ENCODE results near the gene ZNF728. TPM values are rescaled to one million over a fixed set of nuclear protein-coding genes. Genes with fewer than 3 reads are reported as not detected.
A peak's percentile ranks its signal among the peaks of the same experiment; 100 is the strongest.
"Not testable (repeated sequence)": the region's sequence is repeated elsewhere in the genome, so short reads cannot be mapped to it uniquely, and the experiment has no call there.

ZNF728 gene
- total RNA-seq, 1 experiment from 2014 or later = not detected

DNA sequence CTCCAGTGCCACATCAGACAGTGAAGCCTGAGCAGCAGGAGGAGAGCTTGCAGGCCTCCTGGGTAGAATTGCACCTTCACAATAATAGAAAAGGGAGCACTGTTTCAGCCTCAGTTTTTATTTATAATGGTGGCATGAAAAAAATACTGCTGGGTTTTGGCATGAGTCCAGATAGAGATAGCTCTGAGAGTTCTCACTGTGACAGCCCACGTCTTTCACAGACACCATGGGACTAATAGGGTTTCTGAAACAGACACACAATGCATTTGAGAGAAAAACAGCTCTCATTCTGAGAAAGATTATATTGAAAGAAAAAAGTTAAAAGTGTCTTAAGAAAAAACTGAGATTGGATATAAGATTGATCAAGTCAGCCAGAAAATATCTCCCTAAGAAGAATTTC lies 8.0 kb downstream of the ZNF728 start:
- H3K9me2 ChIP-seq (ENCODE audit: insufficient read depth); H3K36me3 ChIP-seq (ENCODE audit: control insufficient read depth in 1 of 2, insufficient read depth in 2 of 2, low read length in 2 of 2); CTCF ChIA-PET; H3K27ac ChIP-seq (ENCODE audit: low read depth, low read length); H3K4me1 ChIP-seq (ENCODE audit: control insufficient read depth in 1 of 2, insufficient read depth in 2 of 2, low read length in 2 of 2); H2AFZ ChIP-seq (ENCODE audit: low read depth, low read length, poor library complexity, severe bottlenecking); H4K20me1 ChIP-seq (ENCODE audit: insufficient read depth); H3K9me3 ChIP-seq (ENCODE audit: control insufficient read depth in 1 of 2, insufficient read depth in 1 of 2, low read depth in 1 of 2, low read length in 2 of 2); RAD21 ChIA-PET (ENCODE audit: low non-redundant PET in 1 of 2, low total read pairs in 2 of 2, uncharacterized antibody in 2 of 2, unreplicated experiment in 2 of 2); ATAC-seq; intact Hi-C loops (cut with micrococcal nuclease); H3K79me2 ChIP-seq (ENCODE audit: insufficient read depth, low read length); H3K4me2 ChIP-seq (ENCODE audit: low read length); H3K9ac ChIP-seq (ENCODE audit: low read length); DNase-seq (ENCODE audit: low read depth, low spot score); H3K4me3 ChIP-seq (replicated peaks in 1 of 2; ENCODE audit: low read depth in 1 of 2, low read length in 2 of 2); POLR2A ChIA-PET; BruUV-seq (replicated peaks); H3K27me3 ChIP-seq (ENCODE audit: insufficient read depth, low read length): not testable (repeated sequence)

DNA sequence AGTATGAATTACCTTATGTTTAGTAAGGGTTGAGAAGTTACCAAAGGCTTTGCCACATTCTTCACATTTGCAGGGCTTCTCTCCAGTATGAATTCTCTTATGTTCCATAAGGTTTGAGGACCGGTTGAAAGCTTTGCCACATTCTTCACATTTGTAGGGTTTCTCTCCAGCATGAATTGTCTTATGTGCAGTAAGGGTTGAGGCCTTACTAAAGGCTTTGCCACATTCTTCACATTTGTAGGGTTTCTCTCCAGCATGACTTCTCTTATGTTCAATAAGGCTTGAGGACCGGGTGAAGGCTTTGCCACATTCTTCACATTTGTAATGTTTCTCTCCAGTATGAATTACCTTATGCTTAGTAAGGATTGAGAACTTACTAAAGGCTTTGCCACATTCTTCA lies 26.7 kb downstream of the ZNF728 start:
- ATAC-seq (no peak), DNase-seq (ENCODE audit: low read depth, low spot score) (no peak)
- H3K27me3 ChIP-seq (ENCODE audit: insufficient read depth, low read length) = no peaks in the 10 kb centered on the region
- no peaks in the 10 kb centered on the region for H3K36me3 ChIP-seq (ENCODE audit: control insufficient read depth in 1 of 2, insufficient read depth in 2 of 2, low read length in 2 of 2)
- no peak overlapping the region for H3K9ac ChIP-seq (ENCODE audit: low read length)
- H3K27ac ChIP-seq (ENCODE audit: low read depth, low read length) = no peak overlapping the region
- H3K79me2 ChIP-seq (ENCODE audit: insufficient read depth, low read length) = no peaks in the 10 kb centered on the region
- H3K4me1 ChIP-seq (ENCODE audit: control insufficient read depth in 1 of 2, insufficient read depth in 2 of 2, low read length in 2 of 2) = no peaks in the 10 kb centered on the region
- no TSS peak for BruUV-seq (replicated peaks)
- no peak overlapping the region for H2AFZ ChIP-seq (ENCODE audit: low read depth, low read length, poor library complexity, severe bottlenecking)
- no peaks in the 10 kb centered on the region for H3K9me2 ChIP-seq (ENCODE audit: insufficient read depth)
- peak; percentile 74 for TF ChIP-seq ZNF274 (IDR thresholded peaks at IDR 0.05; ENCODE audit: low read depth, low read length)
- TF ChIP-seq FOSL1 (IDR thresholded peaks at IDR 0.05; ENCODE audit: low read depth) = no peak
- peaks cover 29 to 31% of the 10 kb centered on the region in 2 experiments; a peak in 3 of 4 replicates for H3K9me3 ChIP-seq (ENCODE audit: control insufficient read depth in 1 of 2, insufficient read depth in 1 of 2, low read depth in 1 of 2, low read length in 2 of 2)
- CTCF ChIA-PET = no interaction called here
- RAD21 ChIA-PET (ENCODE audit: low non-redundant PET in 1 of 2, low total read pairs in 2 of 2, uncharacterized antibody in 2 of 2, unreplicated experiment in 2 of 2) = no interaction called here
- H3K4me2 ChIP-seq (ENCODE audit: low read length) = no peak overlapping the region
- intact Hi-C loops (cut with micrococcal nuclease) = no loop called here
- H3K4me3 ChIP-seq (replicated peaks in 1 of 2; ENCODE audit: low read depth in 1 of 2, low read length in 2 of 2) = no peak overlapping the region
- POLR2A ChIA-PET = no interaction called here
- H4K20me1 ChIP-seq (ENCODE audit: insufficient read depth) = no peaks in the 10 kb centered on the region

GRCh38 chr19:22975546-22976136 lies 27.3 kb downstream of the ZNF728 start:
- H3K27ac ChIP-seq (ENCODE audit: low read depth, low read length); H3K4me1 ChIP-seq (ENCODE audit: control insufficient read depth in 1 of 2, insufficient read depth in 2 of 2, low read length in 2 of 2); CTCF ChIA-PET; BruUV-seq (replicated peaks); H3K9ac ChIP-seq (ENCODE audit: low read length); RAD21 ChIA-PET (ENCODE audit: low non-redundant PET in 1 of 2, low total read pairs in 2 of 2, uncharacterized antibody in 2 of 2, unreplicated experiment in 2 of 2); H3K79me2 ChIP-seq (ENCODE audit: insufficient read depth, low read length); H4K20me1 ChIP-seq (ENCODE audit: insufficient read depth); ATAC-seq; H3K27me3 ChIP-seq (ENCODE audit: insufficient read depth, low read length); H3K36me3 ChIP-seq (ENCODE audit: control insufficient read depth in 1 of 2, insufficient read depth in 2 of 2, low read length in 2 of 2); H3K9me2 ChIP-seq (ENCODE audit: insufficient read depth); H2AFZ ChIP-seq (ENCODE audit: low read depth, low read length, poor library complexity, severe bottlenecking); H3K4me3 ChIP-seq (replicated peaks in 1 of 2; ENCODE audit: low read depth in 1 of 2, low read length in 2 of 2); POLR2A ChIA-PET; intact Hi-C loops (cut with micrococcal nuclease); H3K4me2 ChIP-seq (ENCODE audit: low read length); DNase-seq (ENCODE audit: low read depth, low spot score): not testable (repeated sequence)
- TF ChIP-seq ZNF274 (IDR thresholded peaks at IDR 0.05; ENCODE audit: low read depth, low read length) = peak; percentile 66
- H3K9me3 ChIP-seq (ENCODE audit: control insufficient read depth in 1 of 2, insufficient read depth in 1 of 2, low read depth in 1 of 2, low read length in 2 of 2) = peaks cover 29 to 34% of the 10 kb centered on the region in 2 experiments; a peak in 3 of 4 replicates
